Thyroid gland (tissue), 4 donors: ENCODE data around the gene PPOX.

Source experiments
- CTCF ChIP-seq, 6 experiments: fragments of 200-600 bp in 3 of 6; fragments of 450-650 bp in 3 of 6; sonication (generic) in 3 of 6; IDR thresholded peaks; one replicate each; pipeline ENCODE4 v1.5.1; 2016 to 2019; ENCODE audit warnings: antibody characterized with exemption in 6 of 6, mild to moderate bottlenecking in 2 of 6, inconsistent platforms in 1 of 6, moderate library complexity in 1 of 6
- POLR2A ChIP-seq, 2 donors: fragments of 450-650 bp; IDR thresholded peaks; one replicate each; pipeline ENCODE4 v1.6.1; 2017; ENCODE audit warnings: antibody characterized with exemption in 2 of 2, mild to moderate bottlenecking in 2 of 2, moderate library complexity in 1 of 2

GRCh38 chr1:161140755-161141400, 25.3 kb upstream of the PPOX start:
- TF ChIP-seq CTCF (IDR thresholded peaks at IDR 0.05) (no peak), POLR2A (IDR thresholded peaks at IDR 0.05) (no peak)
